ENCODE data around the gene B3GLCT. TPM values are rescaled to one million over a fixed set of nuclear protein-coding genes. Genes with fewer than 3 reads are reported as not detected.

B3GLCT gene
- total RNA-seq, 3 donors from 2014 or later, result 7.5 to 19.2 (median 10.5) TPM

DNA sequence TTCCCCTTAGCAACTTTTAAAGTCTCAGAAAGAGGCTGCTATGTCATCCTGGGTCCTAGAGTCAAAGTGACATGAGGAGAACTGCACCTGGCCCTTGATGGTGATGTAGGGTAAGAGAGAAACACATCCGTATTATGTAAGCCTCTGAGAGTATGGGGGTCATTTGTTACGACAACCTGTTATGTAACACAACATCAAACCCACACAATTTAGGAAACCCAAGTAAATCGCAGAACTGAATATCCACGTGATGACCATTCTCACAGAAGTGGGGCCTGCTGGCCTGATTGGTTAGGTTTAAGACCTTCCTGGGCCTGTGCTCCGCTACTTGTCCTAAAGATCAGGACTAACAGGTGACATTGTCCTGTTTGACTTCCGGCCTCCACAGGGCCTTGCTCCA, 15.3 kb upstream of the B3GLCT start:
- no peak overlapping the region for H3K27ac ChIP-seq
- DNase-seq (ENCODE audit: low spot score in 2 of 2), result no peak
- no peaks in the 10 kb centered on the region for H3K9me3 ChIP-seq
- H3K36me3 ChIP-seq, result no peaks in the 10 kb centered on the region
- H3K27me3 ChIP-seq, result no peaks in the 10 kb centered on the region
- no peak for TF ChIP-seq POLR2AphosphoS5 (IDR thresholded peaks at IDR 0.05)
- TF ChIP-seq POLR2A (IDR thresholded peaks at IDR 0.05), result no peak
- TF ChIP-seq CTCF (IDR thresholded peaks at IDR 0.05), result no peak
- H3K4me3 ChIP-seq, result no peak overlapping the region
- intact Hi-C loops (cut with DNase I; ENCODE audit: low total_unique reads), result no loop called here
- H3K4me1 ChIP-seq, result no peaks in the 10 kb centered on the region

DNA sequence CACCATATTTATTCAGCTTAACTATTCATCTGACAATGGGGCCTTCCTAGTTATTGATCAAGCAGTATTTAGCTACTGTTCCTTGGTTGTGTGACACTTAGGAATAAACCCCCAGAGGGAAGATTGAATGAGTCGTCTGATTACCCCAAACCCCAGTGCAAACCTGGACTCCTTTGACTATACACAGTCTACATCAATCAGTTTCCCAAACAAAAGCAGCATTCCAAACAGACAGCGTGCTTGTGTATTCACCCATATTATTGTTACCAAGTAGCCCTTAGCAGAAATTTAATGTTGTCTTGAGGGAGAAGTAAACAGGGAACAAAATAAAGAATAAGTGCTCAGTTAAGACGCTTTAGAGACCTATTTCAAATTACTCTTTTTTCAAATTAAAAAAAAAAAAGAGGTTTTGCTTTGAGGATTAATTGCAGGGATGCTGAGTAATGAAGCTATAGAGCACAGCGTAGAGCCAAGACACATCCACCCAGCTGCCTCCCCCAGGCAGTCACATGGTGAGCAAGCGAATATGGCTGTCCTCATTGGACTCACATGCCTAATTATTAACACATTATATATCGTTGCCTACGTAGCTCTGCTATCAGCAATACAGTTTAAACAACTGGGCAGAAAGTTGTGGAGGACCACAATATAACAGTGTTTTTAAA, 14.7 kb upstream of the B3GLCT start:
- no peaks in the 10 kb centered on the region for H3K9me3 ChIP-seq
- no peak for DNase-seq (ENCODE audit: low spot score in 2 of 2)
- H3K4me1 ChIP-seq, result no peaks in the 10 kb centered on the region
- TF ChIP-seq POLR2A (IDR thresholded peaks at IDR 0.05), result no peak
- TF ChIP-seq POLR2AphosphoS5 (IDR thresholded peaks at IDR 0.05), result no peak
- TF ChIP-seq CTCF (IDR thresholded peaks at IDR 0.05), result no peak
- H3K4me3 ChIP-seq, result no peak overlapping the region
- no peaks in the 10 kb centered on the region for H3K27me3 ChIP-seq
- H3K36me3 ChIP-seq, result no peaks in the 10 kb centered on the region
- H3K27ac ChIP-seq, result no peak overlapping the region
- intact Hi-C loops (cut with DNase I; ENCODE audit: low total_unique reads), result no loop called here

DNA sequence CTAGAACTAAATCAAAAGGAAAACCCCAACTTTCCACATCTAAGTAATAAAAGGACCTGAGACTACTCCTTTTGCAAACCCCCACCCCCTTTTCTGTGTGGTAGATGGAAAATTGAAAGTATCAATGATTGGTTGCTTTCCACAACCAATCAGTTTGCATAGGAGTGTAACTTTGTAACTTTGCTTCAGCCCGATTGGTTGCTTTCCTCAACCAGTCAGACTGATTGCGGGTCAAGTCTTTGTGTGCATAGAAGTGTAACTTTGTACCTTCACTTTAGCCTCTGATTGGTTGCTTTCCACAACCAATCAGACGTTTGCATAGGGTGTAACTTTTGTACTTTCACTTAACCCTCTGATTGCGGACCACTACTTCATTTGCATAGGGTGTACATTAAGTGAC, 8.0 kb upstream of the B3GLCT start:
- Histone ChIP-seq H3K27ac (no peak overlapping the region), H3K4me1 (no peaks in the 10 kb centered on the region), H3K9me3 (no peaks in the 10 kb centered on the region), H3K27me3 (no peaks in the 10 kb centered on the region), H3K36me3 (no peaks in the 10 kb centered on the region), H3K4me3 (no peak overlapping the region)
- intact Hi-C loops (cut with DNase I; ENCODE audit: low total_unique reads), result no loop called here
- no peak for DNase-seq (ENCODE audit: low spot score in 2 of 2)
- TF ChIP-seq CTCF (IDR thresholded peaks at IDR 0.05), result no peak
- TF ChIP-seq POLR2AphosphoS5 (IDR thresholded peaks at IDR 0.05), result no peak
- no peak for TF ChIP-seq POLR2A (IDR thresholded peaks at IDR 0.05)

GRCh38 chr13:31192306-31192705, 7.5 kb upstream of the B3GLCT start:
- intact Hi-C loops (cut with DNase I; ENCODE audit: low total_unique reads), result no loop called here

More at GRCh38 chr13:31192306-31192705, 7.5 kb upstream of the B3GLCT start:
- no peaks in the 10 kb centered on the region for H3K9me3 ChIP-seq
- no peak overlapping the region for H3K27ac ChIP-seq
- no peaks in the 10 kb centered on the region for H3K36me3 ChIP-seq
- DNase-seq (ENCODE audit: low spot score in 2 of 2), result no peak
- TF ChIP-seq POLR2A (IDR thresholded peaks at IDR 0.05), result no peak
- no peak for TF ChIP-seq CTCF (IDR thresholded peaks at IDR 0.05)
- no peak for TF ChIP-seq POLR2AphosphoS5 (IDR thresholded peaks at IDR 0.05)
- H3K4me1 ChIP-seq, result no peaks in the 10 kb centered on the region
- H3K27me3 ChIP-seq, result no peaks in the 10 kb centered on the region
- no peak overlapping the region for H3K4me3 ChIP-seq

Measured in breast epithelium (tissue), 4 donors.